Ishikawa (cell line): ENCODE data around the gene OPCML.

Experiments
- CEBPB ChIP-seq: IDR thresholded peaks from 2 replicates; pipeline ENCODE4 v1.6.1; 2012
- CREB1 ChIP-seq: IDR thresholded peaks from 2 replicates; pipeline ENCODE4 v1.6.1; 2012; ENCODE audit warnings: low read depth
- EP300 ChIP-seq: IDR thresholded peaks from 2 replicates; pipeline ENCODE4 v1.6.1; 2012; ENCODE audit warnings: borderline replicate concordance
- MAX ChIP-seq: IDR thresholded peaks from 2 replicates; pipeline ENCODE4 v1.6.1; 2012
- RAD21 ChIP-seq: IDR thresholded peaks from 2 replicates; pipeline ENCODE4 v1.6.1; 2012; ENCODE audit warnings: low read depth
- TAF1 ChIP-seq: IDR thresholded peaks from 2 replicates; pipeline ENCODE4 v1.6.1; 2012; ENCODE audit warnings: low read depth, mild to moderate bottlenecking
- TCF12 ChIP-seq: IDR thresholded peaks from 2 replicates; pipeline ENCODE4 v1.6.1; 2012; ENCODE audit warnings: low read depth
- YY1 ChIP-seq: IDR thresholded peaks from 2 replicates; pipeline ENCODE4 v1.6.1; 2012; ENCODE audit warnings: low read depth
- ZBTB7A ChIP-seq: IDR thresholded peaks from 2 replicates; pipeline ENCODE4 v1.6.1; 2012; ENCODE audit warnings: low read depth
- TF ChIP-seq, protein P1 (sequence below): IDR thresholded peaks from 2 replicates; pipeline ENCODE4 v1.6.1; 2012; ENCODE audit warnings: low read depth, mild to moderate bottlenecking

DNA sequence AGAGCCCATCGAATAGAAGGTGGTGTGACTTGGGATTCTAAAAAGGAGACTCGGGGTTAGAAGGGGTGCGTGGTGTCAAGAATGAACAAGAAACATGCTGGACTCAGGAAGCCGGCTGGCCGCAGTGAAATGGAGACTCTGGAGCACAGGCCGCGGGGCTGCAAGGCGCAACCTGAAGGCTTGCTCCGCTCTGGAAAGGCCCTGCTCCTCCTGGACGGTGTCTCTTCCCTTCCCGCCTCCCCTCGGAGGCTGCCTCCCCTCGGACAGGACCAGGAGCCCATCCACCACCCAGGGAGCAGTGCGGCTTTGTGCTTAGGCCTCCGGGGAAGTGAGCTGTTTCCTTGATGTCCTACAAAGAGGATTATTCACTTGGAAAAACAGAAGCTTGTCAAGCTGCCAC is 170.1 kb downstream of the OPCML start:
- no peak for TF ChIP-seq EP300
- TF ChIP-seq CREB1, result no peak
- TF ChIP-seq, protein P1, sequence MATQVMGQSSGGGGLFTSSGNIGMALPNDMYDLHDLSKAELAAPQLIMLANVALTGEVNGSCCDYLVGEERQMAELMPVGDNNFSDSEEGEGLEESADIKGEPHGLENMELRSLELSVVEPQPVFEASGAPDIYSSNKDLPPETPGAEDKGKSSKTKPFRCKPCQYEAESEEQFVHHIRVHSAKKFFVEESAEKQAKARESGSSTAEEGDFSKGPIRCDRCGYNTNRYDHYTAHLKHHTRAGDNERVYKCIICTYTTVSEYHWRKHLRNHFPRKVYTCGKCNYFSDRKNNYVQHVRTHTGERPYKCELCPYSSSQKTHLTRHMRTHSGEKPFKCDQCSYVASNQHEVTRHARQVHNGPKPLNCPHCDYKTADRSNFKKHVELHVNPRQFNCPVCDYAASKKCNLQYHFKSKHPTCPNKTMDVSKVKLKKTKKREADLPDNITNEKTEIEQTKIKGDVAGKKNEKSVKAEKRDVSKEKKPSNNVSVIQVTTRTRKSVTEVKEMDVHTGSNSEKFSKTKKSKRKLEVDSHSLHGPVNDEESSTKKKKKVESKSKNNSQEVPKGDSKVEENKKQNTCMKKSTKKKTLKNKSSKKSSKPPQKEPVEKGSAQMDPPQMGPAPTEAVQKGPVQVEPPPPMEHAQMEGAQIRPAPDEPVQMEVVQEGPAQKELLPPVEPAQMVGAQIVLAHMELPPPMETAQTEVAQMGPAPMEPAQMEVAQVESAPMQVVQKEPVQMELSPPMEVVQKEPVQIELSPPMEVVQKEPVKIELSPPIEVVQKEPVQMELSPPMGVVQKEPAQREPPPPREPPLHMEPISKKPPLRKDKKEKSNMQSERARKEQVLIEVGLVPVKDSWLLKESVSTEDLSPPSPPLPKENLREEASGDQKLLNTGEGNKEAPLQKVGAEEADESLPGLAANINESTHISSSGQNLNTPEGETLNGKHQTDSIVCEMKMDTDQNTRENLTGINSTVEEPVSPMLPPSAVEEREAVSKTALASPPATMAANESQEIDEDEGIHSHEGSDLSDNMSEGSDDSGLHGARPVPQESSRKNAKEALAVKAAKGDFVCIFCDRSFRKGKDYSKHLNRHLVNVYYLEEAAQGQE, result no peak
- no peak for TF ChIP-seq TAF1
- TF ChIP-seq YY1, result no peak
- TF ChIP-seq RAD21, result no peak
- TF ChIP-seq CEBPB, result no peak
- TF ChIP-seq ZBTB7A, result no peak
- TF ChIP-seq MAX, result no peak
- no peak for TF ChIP-seq TCF12
